Activated B cell treated with CpG ODN at 0.5 μM for 24 hours (primary cell): ENCODE measurements around the gene CUX1. TPM values are rescaled to one million over a fixed set of nuclear protein-coding genes. Genes with fewer than 3 reads are reported as not detected.

Experiments used
- ATAC-seq: fragments of 200-7000 bp; cut with Tn5 transposase; one replicate; pipeline ENCODE4 v1.10.0; 2021; ENCODE audit warnings: low read depth, mild to moderate bottlenecking, moderate library complexity
- CTCF ChIA-PET: fragments of 350-600 bp; sonication (Branson Sonifier 250); formaldehyde crosslinking; loops from one replicate; lab custom pipeline; 2021; ENCODE audit warnings: antibody characterized with exemption; lab: Charles Lee
- POLR2A ChIA-PET: fragments of 350-600 bp; sonication (Branson Sonifier 250); formaldehyde crosslinking; loops from one replicate; lab custom pipeline; 2021; ENCODE audit warnings: antibody characterized with exemption; lab: Charles Lee
- DNase-seq: peaks from one replicate; pipeline ENCODE4 v3.0.0; 2022
- H3K27ac Mint-ChIP-seq: one replicate; pipeline ENCODE4 v1.8.0; 2020; ENCODE audit warnings: mixed read lengths
- H3K27me3 Mint-ChIP-seq: one replicate; pipeline ENCODE4 v1.8.0; 2021; ENCODE audit warnings: mixed read lengths
- H3K36me3 Mint-ChIP-seq: one replicate; pipeline ENCODE4 v1.8.0; 2021; ENCODE audit warnings: low read depth, mixed read lengths
- H3K4me1 Mint-ChIP-seq: one replicate; pipeline ENCODE4 v1.8.0; 2021; ENCODE audit warnings: mixed read lengths
- H3K4me3 Mint-ChIP-seq: one replicate; pipeline ENCODE4 v1.8.0; 2020; ENCODE audit warnings: mild to moderate bottlenecking, mixed read lengths
- H3K9me3 Mint-ChIP-seq: one replicate; pipeline ENCODE4 v1.8.0; 2020; ENCODE audit warnings: mixed read lengths
- intact Hi-C: fragments of 100-400 bp; cut with micrococcal nuclease; formaldehyde crosslinking; loops from one replicate; pipeline ENCODE4 v1.15.1; 2024
- total RNA-seq: library from RNA; stranded (reverse); gene quantifications from 2 replicates; pipeline ENCODE4 v1.2.3, GENCODE V29; 2022
- TF ChIP-seq, protein P1 (sequence below): fragments of 200-600 bp; IDR thresholded peaks from one replicate; pipeline ENCODE4 v1.8.0; 2022; ENCODE audit warnings: antibody characterized with exemption, mild to moderate bottlenecking

The CUX1 gene
- total RNA-seq, 1 donor from 2014 or later = 61.7 TPM

DNA sequence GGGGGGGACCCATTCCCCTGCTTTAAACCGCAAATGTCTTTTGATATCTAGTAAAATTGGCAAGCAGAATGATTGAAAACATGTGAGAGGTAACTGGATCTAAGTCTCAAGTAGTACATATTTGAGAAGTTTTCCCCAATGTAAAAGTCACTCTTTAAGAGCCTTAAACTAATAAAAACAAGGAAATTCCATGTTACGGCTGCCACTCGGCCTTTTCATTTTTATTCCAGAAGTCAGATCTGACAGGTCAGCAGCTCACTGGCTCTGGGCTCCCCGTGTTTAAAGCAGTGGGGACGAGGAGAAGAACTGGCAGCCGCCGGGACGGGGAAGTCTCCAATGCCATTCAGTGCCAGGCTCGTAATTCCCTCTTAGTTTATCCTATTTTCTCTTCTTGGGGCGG lies 80.7 kb downstream of the CUX1 start:
- no peak overlapping the region for H3K27ac Mint-ChIP-seq
- intact Hi-C loops = no loop called here
- no peaks in the 10 kb centered on the region for H3K36me3 Mint-ChIP-seq
- ChIA-PET POLR2A (interaction anchor here (0.6 kb wide), 1 partner anchor 165 kb away, joined by 6 read pairs; no protein-coding TSS in a partner anchor), CTCF (no interaction called here)
- H3K4me3 Mint-ChIP-seq = no peak overlapping the region
- TF ChIP-seq, protein P1, sequence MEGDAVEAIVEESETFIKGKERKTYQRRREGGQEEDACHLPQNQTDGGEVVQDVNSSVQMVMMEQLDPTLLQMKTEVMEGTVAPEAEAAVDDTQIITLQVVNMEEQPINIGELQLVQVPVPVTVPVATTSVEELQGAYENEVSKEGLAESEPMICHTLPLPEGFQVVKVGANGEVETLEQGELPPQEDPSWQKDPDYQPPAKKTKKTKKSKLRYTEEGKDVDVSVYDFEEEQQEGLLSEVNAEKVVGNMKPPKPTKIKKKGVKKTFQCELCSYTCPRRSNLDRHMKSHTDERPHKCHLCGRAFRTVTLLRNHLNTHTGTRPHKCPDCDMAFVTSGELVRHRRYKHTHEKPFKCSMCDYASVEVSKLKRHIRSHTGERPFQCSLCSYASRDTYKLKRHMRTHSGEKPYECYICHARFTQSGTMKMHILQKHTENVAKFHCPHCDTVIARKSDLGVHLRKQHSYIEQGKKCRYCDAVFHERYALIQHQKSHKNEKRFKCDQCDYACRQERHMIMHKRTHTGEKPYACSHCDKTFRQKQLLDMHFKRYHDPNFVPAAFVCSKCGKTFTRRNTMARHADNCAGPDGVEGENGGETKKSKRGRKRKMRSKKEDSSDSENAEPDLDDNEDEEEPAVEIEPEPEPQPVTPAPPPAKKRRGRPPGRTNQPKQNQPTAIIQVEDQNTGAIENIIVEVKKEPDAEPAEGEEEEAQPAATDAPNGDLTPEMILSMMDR = no peak
- H3K4me1 Mint-ChIP-seq = peaks cover 8% of the 10 kb centered on the region
- no peaks in the 10 kb centered on the region for H3K9me3 Mint-ChIP-seq
- no peaks in the 10 kb centered on the region for H3K27me3 Mint-ChIP-seq
- ATAC-seq (no peak), DNase-seq (no peak)

DNA sequence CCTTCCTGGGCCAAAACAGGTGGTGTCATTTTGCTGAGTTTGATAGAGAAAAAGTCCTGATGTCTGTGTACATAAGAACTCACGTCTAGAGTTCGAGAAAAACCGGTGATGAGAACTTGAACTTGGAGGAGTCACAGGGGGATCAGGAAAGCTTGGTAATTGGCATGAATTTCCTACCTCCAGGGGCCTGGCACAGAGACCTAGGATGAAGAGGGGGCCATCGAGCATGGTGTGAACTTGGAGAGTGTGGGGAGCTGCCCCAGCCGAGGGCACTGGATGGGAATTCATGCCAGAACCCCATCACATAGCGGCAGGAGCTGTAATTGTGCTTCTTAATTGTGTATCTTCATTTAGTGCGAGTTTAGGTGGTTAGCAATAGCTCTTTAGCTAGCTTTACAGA lies 82.2 kb downstream of the CUX1 start:
- ChIA-PET CTCF (no interaction called here), POLR2A (no interaction called here)
- Mint-ChIP-seq H3K9me3 (no peaks in the 10 kb centered on the region), H3K36me3 (no peaks in the 10 kb centered on the region), H3K27me3 (no peaks in the 10 kb centered on the region), H3K4me3 (no peak overlapping the region), H3K4me1 (peaks cover 8% of the 10 kb centered on the region), H3K27ac (no peak overlapping the region)
- no peak for DNase-seq
- ATAC-seq = no peak
- intact Hi-C loops = no loop called here
- TF ChIP-seq, protein P1 = no peak

DNA sequence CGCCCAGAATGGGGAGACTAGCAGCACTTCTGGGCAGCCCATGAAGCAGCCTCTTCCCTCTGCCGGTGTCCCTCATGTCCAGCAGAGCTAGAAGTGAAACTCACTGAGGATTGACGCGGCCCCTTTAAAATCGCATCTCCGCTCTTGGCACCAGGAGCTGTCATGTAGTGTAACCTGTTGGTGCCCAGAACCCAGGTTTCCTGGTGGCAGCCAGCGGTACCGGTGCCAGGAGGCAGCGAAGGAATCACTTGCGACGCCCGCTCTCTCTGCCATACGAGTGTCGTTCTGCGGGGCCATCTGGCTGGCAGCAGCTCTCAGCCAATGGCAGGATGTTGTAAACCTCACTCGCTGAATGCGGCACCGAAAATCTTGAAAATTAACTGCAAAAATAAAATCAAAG lies 82.7 kb downstream of the CUX1 start:
- H3K27me3 Mint-ChIP-seq = no peaks in the 10 kb centered on the region
- ATAC-seq (no peak), DNase-seq (no peak)
- CTCF ChIA-PET = no interaction called here
- no peak overlapping the region for H3K27ac Mint-ChIP-seq
- H3K4me1 Mint-ChIP-seq = peaks cover 13% of the 10 kb centered on the region
- H3K9me3 Mint-ChIP-seq = no peaks in the 10 kb centered on the region
- H3K36me3 Mint-ChIP-seq = no peaks in the 10 kb centered on the region
- intact Hi-C loops = no loop called here
- H3K4me3 Mint-ChIP-seq = no peak overlapping the region
- POLR2A ChIA-PET = no interaction called here
- TF ChIP-seq, protein P1 = no peak

DNA sequence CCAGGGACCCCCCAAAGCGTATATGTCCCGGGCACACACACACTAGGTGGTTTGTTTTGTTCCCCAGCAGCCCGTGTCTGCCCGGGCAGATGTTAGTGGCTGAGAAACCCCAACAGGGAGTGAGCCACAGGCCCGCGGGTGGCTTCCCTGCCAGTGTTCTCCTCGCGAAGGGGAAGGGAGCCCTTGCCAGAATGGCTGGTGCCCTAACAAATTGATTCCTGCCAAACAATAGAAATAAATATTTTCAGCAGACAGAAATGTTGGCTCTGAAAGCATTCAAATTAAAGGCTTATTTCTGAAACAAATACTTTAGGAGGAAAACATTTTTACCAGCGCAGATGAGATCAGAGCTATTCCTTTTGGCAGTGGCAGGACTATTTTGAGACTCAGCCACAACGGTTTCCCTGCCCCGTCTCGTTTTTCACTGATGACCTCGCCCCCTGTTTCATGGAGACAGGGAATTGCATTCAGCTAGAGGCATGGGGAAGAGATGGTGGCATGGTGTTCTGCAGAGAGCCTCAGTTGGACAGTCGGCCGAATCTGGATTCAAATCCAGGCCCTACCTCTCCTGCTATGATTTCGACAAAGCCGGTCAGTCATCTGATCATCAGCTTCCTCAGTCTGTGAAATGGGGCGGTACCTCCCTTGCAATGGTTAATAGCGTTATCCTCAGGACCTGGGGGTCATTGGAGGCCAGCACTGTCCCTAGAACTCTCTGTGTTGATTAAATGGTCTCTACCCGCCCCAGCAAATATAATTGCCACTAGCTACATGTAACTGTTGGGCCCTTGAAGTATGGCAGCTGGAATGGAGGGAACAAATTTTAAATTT lies 84.5 kb downstream of the CUX1 start:
- Mint-ChIP-seq H3K27me3 (no peaks in the 10 kb centered on the region), H3K4me1 (peaks cover 16% of the 10 kb centered on the region), H3K27ac (no peak overlapping the region), H3K36me3 (no peaks in the 10 kb centered on the region), H3K4me3 (no peak overlapping the region), H3K9me3 (no peaks in the 10 kb centered on the region)
- CTCF ChIA-PET = no interaction called here
- ATAC-seq (no peak), DNase-seq (no peak)
- intact Hi-C loops = no loop called here
- POLR2A ChIA-PET = no interaction called here
- TF ChIP-seq, protein P1 = no peak

DNA sequence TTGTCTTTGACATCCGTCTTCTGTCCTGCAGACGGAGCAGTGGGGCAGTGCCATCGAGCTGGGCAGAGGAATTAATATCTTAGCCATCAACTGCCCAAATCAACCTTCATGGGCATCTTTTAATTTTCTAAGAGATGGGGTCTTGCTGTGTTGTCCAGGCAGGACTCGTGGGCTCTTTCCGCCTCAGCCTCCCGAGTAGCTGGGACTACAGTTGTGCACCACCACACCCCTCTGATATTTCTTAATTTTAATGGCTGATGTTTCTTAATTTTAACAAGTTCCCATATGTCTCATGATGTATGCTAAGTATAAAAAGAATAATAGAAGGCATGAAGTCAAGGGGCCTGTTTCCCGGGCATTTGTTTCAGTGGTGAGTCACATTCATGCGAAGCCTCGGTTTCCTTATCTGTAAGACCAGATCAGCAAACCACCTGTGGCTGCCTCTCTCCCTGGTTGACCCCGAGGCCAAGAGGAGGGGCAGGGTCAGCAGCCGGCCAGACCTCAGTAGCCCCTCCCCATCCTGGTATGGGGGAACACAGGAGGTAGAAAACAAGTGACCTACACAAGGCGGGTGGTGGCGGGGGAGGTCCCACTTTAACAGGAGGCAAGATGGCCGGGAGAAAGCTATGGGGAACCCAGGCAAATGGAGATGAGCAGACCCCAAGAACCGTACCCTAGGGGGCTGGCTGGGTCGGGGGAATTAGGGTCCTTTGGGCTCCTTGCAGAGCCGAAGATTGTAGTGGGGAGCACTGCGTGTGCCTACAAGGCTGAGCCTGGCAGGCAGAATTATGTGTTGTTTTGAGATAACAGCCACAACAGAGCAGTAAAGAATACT lies 85.5 kb downstream of the CUX1 start:
- peaks cover 17% of the 10 kb centered on the region for H3K4me1 Mint-ChIP-seq

More for the DNA sequence above, 85.5 kb downstream of the CUX1 start:
- Mint-ChIP-seq H3K27me3 (no peaks in the 10 kb centered on the region), H3K9me3 (no peaks in the 10 kb centered on the region), H3K4me3 (no peak overlapping the region), H3K36me3 (no peaks in the 10 kb centered on the region), H3K27ac (no peak overlapping the region)
- no peak for DNase-seq
- TF ChIP-seq, protein P1 = no peak
- CTCF ChIA-PET = no interaction called here
- intact Hi-C loops = no loop called here
- no peak for ATAC-seq
- POLR2A ChIA-PET = interaction anchor here (0.5 kb wide), 1 partner anchor 649 kb away, joined by 3 read pairs; no protein-coding TSS in a partner anchor
